HepG2 (cell line): ENCODE data around the gene NOA1. TPM values are rescaled to one million over a fixed set of nuclear protein-coding genes. Genes with fewer than 3 reads are reported as not detected.
A peak's percentile ranks its signal among the peaks of the same experiment; 100 is the strongest.

Experiments
- ATAC-seq: fragments of 200-7000 bp; cut with Tn5 transposase; 3 replicates; pipeline ENCODE4 v1.9.1; 2020; ENCODE audit warnings: mild to moderate bottlenecking, moderate library complexity
- BruUV-seq: library from RNA; stranded (reverse); fragments of 400-500 nt; replicated peaks from 2 replicates; lab custom pipeline; 2021; lab: Mats Ljungman, UMichigan
- CTCF ChIA-PET: fragments of 300-600 bp; formaldehyde crosslinking; extraction: SDS; loops from one replicate; lab custom pipeline; 2021; ENCODE audit warnings: low total read pairs, inconsistent platforms, low intra/inter-chr PET ratio; lab: Yijun Ruan, JAX
- POLR2A ChIA-PET: fragments of 350-600 bp; sonication (Branson Sonifier 250); formaldehyde crosslinking; loops from one replicate; lab custom pipeline; 2020; ENCODE audit warnings: antibody characterized with exemption, inconsistent platforms; lab: Yijun Ruan, JAX
- DNase-seq: peaks from one replicate; pipeline ENCODE4 v3.0.0-alpha.2; 2015; ENCODE audit warnings: low spot score
- FAIRE-seq: peaks from 3 replicates; lab custom pipeline; 2011; peaks lifted over from hg19 to GRCh38; lab: Jason Lieb, UNC
- H2AFZ ChIP-seq: one replicate; pipeline ENCODE4 v1.6.1; 2011; ENCODE audit warnings: low read length, inconsistent platforms
- H3K27ac ChIP-seq: fragments of 300-600 bp; 3 replicates; pipeline ENCODE4 v1.8.0; 2011; ENCODE audit warnings: mixed run types, mild to moderate bottlenecking, mixed read lengths, low read length, inconsistent platforms; ENCODE audit not compliant: insufficient read depth; ENCODE audit errors: extremely low read length
- H3K27me3 ChIP-seq, 2 experiments: fragments of 200-600 bp in 1 of 2; 2 replicates in 1 of 2; 3 replicates in 1 of 2; pipeline versions ENCODE4 v1.6.0 to v1.8.0; 2011; ENCODE audit warnings: low read length in 2 of 2, mild to moderate bottlenecking in 2 of 2, moderate library complexity in 2 of 2, inconsistent platforms in 1 of 2; ENCODE audit not compliant: insufficient read depth in 2 of 2, control insufficient read depth in 1 of 2
- H3K36me3 ChIP-seq, 2 experiments: fragments of 200-600 bp in 1 of 2; replicated peaks in 1 of 2; 2 replicates in 1 of 2; 3 replicates in 1 of 2; pipeline versions ENCODE4 v1.5.1 to v1.8.0; 2011; ENCODE audit warnings: low read length in 2 of 2, inconsistent platforms in 1 of 2; ENCODE audit not compliant: insufficient read depth in 2 of 2, control insufficient read depth in 1 of 2
- H3K4me1 ChIP-seq: 2 replicates; pipeline ENCODE4 v1.5.1; 2012; ENCODE audit warnings: low read length, inconsistent platforms; ENCODE audit not compliant: insufficient read depth
- H3K4me2 ChIP-seq: 2 replicates; pipeline ENCODE4 v1.6.0; 2011; ENCODE audit warnings: low read depth, low read length, inconsistent platforms
- H3K4me3 ChIP-seq, 3 experiments: fragments of 200-600 bp in 1 of 3; sonication (generic), shearing (Covaris generic) in 1 of 3; replicated peaks in 1 of 3; 2 replicates each; pipeline ENCODE4 v1.5.1; 2011 to 2016; ENCODE audit warnings: low read length in 3 of 3, inconsistent platforms in 2 of 3, low read depth in 2 of 3, mild to moderate bottlenecking in 2 of 3, control low read depth in 1 of 3, mixed read lengths in 1 of 3; ENCODE audit not compliant: insufficient read depth in 1 of 3
- H3K79me2 ChIP-seq: one replicate; pipeline ENCODE4 v1.6.1; 2011; ENCODE audit warnings: low read length, inconsistent platforms; ENCODE audit not compliant: insufficient read depth
- H3K9ac ChIP-seq: 2 replicates; pipeline ENCODE4 v1.6.0; 2011; ENCODE audit warnings: mild to moderate bottlenecking, low read depth, low read length, inconsistent platforms; ENCODE audit not compliant: insufficient read depth
- H3K9me3 ChIP-seq: 2 replicates; pipeline ENCODE4 v1.5.1; 2012; ENCODE audit warnings: mild to moderate bottlenecking, low read length
- H4K20me1 ChIP-seq: 2 replicates; pipeline ENCODE4 v1.6.0; 2011; ENCODE audit warnings: inconsistent platforms, mild to moderate bottlenecking, low read length, moderate library complexity; ENCODE audit not compliant: insufficient read depth
- ADNP ChIP-seq: sonication (generic); formaldehyde crosslinking; IDR thresholded peaks from 2 replicates; pipeline ENCODE4 v1.4.0; 2020; ENCODE audit warnings: missing genetic modification reagents
- CEBPB ChIP-seq: IDR thresholded peaks from 2 replicates; pipeline ENCODE4 v1.6.1; 2011; ENCODE audit warnings: low read depth, low read length, improper control_type of control experiment, borderline replicate concordance
- CEBPG ChIP-seq: IDR thresholded peaks from 2 replicates; pipeline ENCODE4 v1.6.1; 2016
- FOXA3 ChIP-seq: IDR thresholded peaks from 2 replicates; pipeline ENCODE4 v1.6.1; 2016; ENCODE audit warnings: missing genetic modification reagents, missing compliant biosample characterization
- KAT2B ChIP-seq: fragments of 150-350 bp; IDR thresholded peaks from 2 replicates; pipeline ENCODE4 v1.6.1; 2014; ENCODE audit warnings: low read depth, low read length, borderline replicate concordance
- KDM6A ChIP-seq: IDR thresholded peaks from 2 replicates; pipeline ENCODE4 v1.6.1; 2016; ENCODE audit warnings: low read depth
- SAFB2 ChIP-seq: sonication (generic); formaldehyde crosslinking; IDR thresholded peaks from 2 replicates; pipeline ENCODE4 v1.5.1; 2020; ENCODE audit warnings: missing genetic modification reagents, low read depth, mild to moderate bottlenecking, borderline replicate concordance
- SCMH1 ChIP-seq: sonication (generic); formaldehyde crosslinking; IDR thresholded peaks from 2 replicates; pipeline ENCODE4 v1.9.0; 2021; ENCODE audit warnings: missing genetic modification reagents, mild to moderate bottlenecking, borderline replicate concordance
- YY1 ChIP-seq: IDR thresholded peaks from 2 replicates; pipeline ENCODE4 v1.6.1; 2011; ENCODE audit warnings: low read length, low read depth, moderate library complexity, mild to moderate bottlenecking; ENCODE audit not compliant: insufficient read depth, insufficient replicate concordance
- ZFX ChIP-seq: sonication (generic); formaldehyde crosslinking; IDR thresholded peaks from 2 replicates; pipeline ENCODE4 v1.4.0; 2020; ENCODE audit warnings: mild to moderate bottlenecking, low read depth, missing genetic modification reagents, moderate library complexity
- ZNF121 ChIP-seq: sonication (generic); formaldehyde crosslinking; IDR thresholded peaks from 2 replicates; pipeline ENCODE4 v1.5.0; 2020; ENCODE audit warnings: mild to moderate bottlenecking, missing genetic modification reagents
- ZNF17 ChIP-seq: sonication (generic); formaldehyde crosslinking; IDR thresholded peaks from 2 replicates; pipeline ENCODE4 v1.5.0; 2020; ENCODE audit warnings: mild to moderate bottlenecking, missing genetic modification reagents
- ZNF20 ChIP-seq: sonication (generic); formaldehyde crosslinking; IDR thresholded peaks from 2 replicates; pipeline ENCODE4 v1.4.0; 2020; ENCODE audit warnings: mild to moderate bottlenecking, moderate library complexity, missing genetic modification reagents
- ZNF460 ChIP-seq: sonication (generic); formaldehyde crosslinking; IDR thresholded peaks from 2 replicates; pipeline ENCODE4 v1.5.1; 2020; ENCODE audit warnings: missing genetic modification reagents, mild to moderate bottlenecking, borderline replicate concordance
- ZNF879 ChIP-seq: sonication (generic); formaldehyde crosslinking; IDR thresholded peaks from 2 replicates; pipeline ENCODE4 v1.8.1; 2023; ENCODE audit warnings: missing genetic modification reagents
- WGBS: methylation state at CpG from one replicate; pipeline ENCODE4 v1.1.6; 2017; ENCODE audit warnings: low lambda C conversion rate; 5-methylcytosine and 5-hydroxymethylcytosine counted together
- in situ Hi-C: cut with HindIII; loops from 2 replicates; pipeline ENCODE4 v1.10.0; 2017; ENCODE audit warnings: low pct_unique_long_range_greater_than_20kb; ENCODE audit not compliant: extremely low pct_ligation_motif_present
- intact Hi-C: fragments of 100-400 bp; cut with micrococcal nuclease; formaldehyde crosslinking; loops from one replicate; pipeline ENCODE4 v1.10.0; 2022; ENCODE audit not compliant: unreplicated experiment
- polyA plus RNA-seq, 8 experiments: library from polyadenylated mRNA; depleted of rRNA in 3 of 8; stranded (reverse) in 7 of 8; unstranded in 1 of 8; fragments of >200 nt; fragmentation: Illumina TruSeq in 4 of 8; extraction: Trizol in 4 of 8; gene quantifications; 2 replicates each; pipeline versions ENCODE4 v1.2.1 to v1.2.3, GENCODE V29; 2011 to 2016; ENCODE audit warnings: low read depth in 4 of 8, missing spikeins in 1 of 8, mixed read lengths in 1 of 8; ENCODE audit not compliant: insufficient read depth in 1 of 8
- total RNA-seq, 5 experiments: library from RNA; depleted of rRNA; stranded (reverse); fragments of >200 nt; fragmentation: Illumina TruSeq; extraction: Trizol; gene quantifications; 2 replicates each; pipeline ENCODE4 v1.2.3, GENCODE V29; 2016; ENCODE audit warnings: low read depth in 1 of 5

NOA1 gene
- total and polyA plus RNA-seq, 2 of the 13 experiments (the other 11 are each of a cell fraction or from before 2014, with no cell fraction given), result 17.3 to 19.0 TPM

DNA sequence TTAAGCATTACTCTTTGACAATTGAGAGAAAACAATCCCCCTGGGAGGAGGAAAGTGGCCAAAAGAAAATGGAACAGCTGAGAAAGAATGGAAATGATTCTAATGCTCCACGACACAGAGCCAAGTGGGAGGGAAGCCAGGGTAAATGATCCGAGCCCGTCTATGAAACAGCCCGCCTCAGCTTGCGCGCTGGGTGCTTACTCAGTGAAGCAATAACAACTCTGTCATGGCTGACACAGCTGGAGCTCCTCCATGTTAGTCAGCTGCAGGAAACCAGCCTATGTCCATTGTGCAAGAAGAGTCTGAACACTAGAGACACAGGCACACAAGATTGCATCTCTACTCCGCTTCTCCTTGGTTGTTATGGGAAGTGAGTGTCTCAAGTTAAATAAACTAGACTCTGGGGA is 19.3 kb downstream of the NOA1 start:
- Histone ChIP-seq H3K4me3 (no peak overlapping the region), H2AFZ (no peak overlapping the region), H3K36me3 (no peaks in the 10 kb centered on the region; a peak in 1 of 5 replicates), H3K9me3 (no peaks in the 10 kb centered on the region), H3K9ac (no peak overlapping the region), H3K27ac (no peak overlapping the region), H4K20me1 (no peaks in the 10 kb centered on the region), H3K4me2 (peak overlapping the region; percentile 26; the same call in 1 of the 2 replicates), H3K79me2 (no peaks in the 10 kb centered on the region), H3K4me1 (peaks cover 22% of the 10 kb centered on the region), H3K27me3 (no peaks in the 10 kb centered on the region)
- DNase-seq (no peak), FAIRE-seq (no peak), ATAC-seq (peak; percentile 45)
- ChIA-PET POLR2A (interaction anchor here (0.6 to 0.8 kb wide), 2 partner anchors 12 to 20 kb away, joined by 3 to 4 read pairs; partner anchors contain the start of gene POLR2B), CTCF (no interaction called here)
- TF ChIP-seq ZFX (CRISPR knock-in tag) (no peak), YY1 (peak; percentile 50), CEBPG (peak; percentile 37; the same call in 1 of the 2 replicates), CEBPB (peak; percentile 48; the same call in 1 of the 2 replicates), ZNF879 (CRISPR knock-in tag) (no peak)
- intact Hi-C loops (no loop called here), in situ Hi-C loops (no loop called here)
- BruUV-seq, result no TSS peak
- 56% methylated on average over 7 of the region's 7 CpGs for WGBS

DNA sequence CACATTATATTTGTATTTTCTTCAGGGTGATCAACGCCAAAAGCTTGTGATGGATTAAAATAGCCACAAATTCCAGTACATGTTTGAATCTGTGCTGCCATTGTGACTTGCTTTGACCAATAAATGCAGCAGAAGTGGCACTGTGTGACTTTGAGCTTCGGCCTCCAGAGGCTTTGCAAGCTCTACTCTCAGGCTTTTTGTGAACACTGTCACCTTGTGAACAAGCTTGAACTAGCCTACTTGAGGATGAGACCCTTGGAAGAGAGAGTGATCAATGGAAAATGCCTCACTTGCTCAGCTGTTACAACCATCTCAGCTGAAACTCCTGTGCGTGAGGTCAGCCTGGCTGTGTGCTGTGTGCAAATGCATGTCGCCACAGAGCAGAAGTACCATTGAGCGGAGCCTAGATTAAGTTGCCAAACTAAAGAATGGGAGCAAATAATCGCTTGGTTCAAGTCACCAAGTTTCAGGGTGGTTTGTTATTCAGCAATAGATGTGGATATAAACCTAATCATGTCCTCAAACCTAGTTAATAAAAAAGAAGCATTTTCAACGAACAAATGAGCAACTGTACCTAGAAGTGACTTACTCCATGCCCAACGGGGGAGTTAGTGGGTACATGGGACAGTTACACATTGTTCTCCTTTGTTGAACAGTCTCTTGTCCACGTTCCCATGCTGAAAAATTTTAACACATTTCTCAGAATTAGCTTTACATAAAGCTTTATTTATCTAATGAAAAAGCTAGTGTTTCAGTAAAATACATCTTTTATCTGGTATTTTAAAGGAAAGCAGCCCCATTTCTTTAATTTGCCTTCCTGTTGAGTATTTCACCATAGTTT is 23.5 kb downstream of the NOA1 start:
- DNase-seq, result no peak
- no peak overlapping the region for H2AFZ ChIP-seq
- ATAC-seq, result peak; percentile 18; the same call in 1 of the 3 replicates
- no peak overlapping the region for H3K9ac ChIP-seq
- no peak overlapping the region for H3K4me3 ChIP-seq
- intact Hi-C loops, result no loop called here
- POLR2A ChIA-PET, result no interaction called here
- in situ Hi-C loops, result no loop called here
- H3K4me1 ChIP-seq, result peaks cover 15% of the 10 kb centered on the region
- no peaks in the 10 kb centered on the region for H3K79me2 ChIP-seq
- CTCF ChIA-PET, result no interaction called here
- no peak for FAIRE-seq
- H3K27me3 ChIP-seq, result no peaks in the 10 kb centered on the region
- H3K4me2 ChIP-seq, result no peak overlapping the region
- BruUV-seq, result no TSS peak
- H4K20me1 ChIP-seq, result no peaks in the 10 kb centered on the region
- no peaks in the 10 kb centered on the region for H3K9me3 ChIP-seq
- no peaks in the 10 kb centered on the region for H3K36me3 ChIP-seq
- no peak overlapping the region for H3K27ac ChIP-seq
- 64% methylated on average over 9 of the region's 9 CpGs for WGBS
- no peak for TF ChIP-seq ZNF20 (CRISPR knock-in tag)
- no peak for TF ChIP-seq YY1
- no peak for TF ChIP-seq SCMH1 (CRISPR knock-in tag)
- no peak for TF ChIP-seq ZNF121 (CRISPR knock-in tag)
- no peak for TF ChIP-seq ADNP (CRISPR knock-in tag)
- TF ChIP-seq ZNF17 (CRISPR knock-in tag), result no peak
- TF ChIP-seq ZNF460 (CRISPR knock-in tag), result no peak
- no peak for TF ChIP-seq KAT2B
- TF ChIP-seq KDM6A, result no peak
- no peak for TF ChIP-seq SAFB2
- TF ChIP-seq FOXA3 (CRISPR knock-in tag), result no peak
